ENCODE data around the gene PAEP.
"Not testable (repeated sequence)": the region's sequence is repeated elsewhere in the genome, so short reads cannot be mapped to it uniquely, and the experiment has no call there.

- TF ChIP-seq POLR2AphosphoS5, CTCF, POLR2A (IDR thresholded peaks at IDR 0.05): not testable (repeated sequence)
Observed at GRCh38 chr9:135534826-135535225, 26.7 kb upstream of the PAEP start.
